ENCODE data around the gene PSKH1. TPM values are rescaled to one million over a fixed set of nuclear protein-coding genes. Genes with fewer than 3 reads are reported as not detected.
A peak's percentile ranks its signal among the peaks of the same experiment; 100 is the strongest.

Gene PSKH1
- total and polyA plus RNA-seq, 9 of the 15 experiments (the other 6 are each of a cell fraction or from before 2014, with no cell fraction given) = 0.96 to 20.9 (median 9.4) TPM

- peaks cover 65% of the 10 kb centered on the region; the same call in 2 of the 3 replicates for H3K36me3 ChIP-seq (ENCODE audit: control insufficient read depth, insufficient read depth, low read length)
- in situ Hi-C loops (cut with MboI) (no loop called here), intact Hi-C loops (cut with micrococcal nuclease) (no loop called here)
- H3K79me2 ChIP-seq (ENCODE audit: control insufficient read depth, insufficient read depth, low read length) = peaks cover 4% of the 10 kb centered on the region
- no peak overlapping the region for H2AFZ ChIP-seq (ENCODE audit: low read depth, low read length)
- BruUV-seq (replicated peaks) = no TSS peak
- H3K4me2 ChIP-seq (ENCODE audit: insufficient read depth, low read length) = no peak overlapping the region
- H3K4me3 ChIP-seq = no peak overlapping the region
- peak; percentile 93 for FAIRE-seq
- peaks cover 12 to 69% of the 10 kb centered on the region in 2 experiments for H3K4me1 ChIP-seq (replicated peaks in 1 of 2; ENCODE audit: control insufficient read depth in 2 of 2, insufficient read depth in 2 of 2, low read length in 2 of 2)
- ChIA-PET POLR2A (interaction anchor here (0.6 to 1.2 kb wide), 6 partner anchors 8 to 286 kb away, joined by 3 to 8 read pairs (median 3); partner anchors contain the start of gene CTRL), CTCF (ENCODE audit: low intra/inter-chr PET ratio) (interaction anchor here (1.4 kb wide), 1 partner anchor 126 kb away, joined by 6 read pairs; no protein-coding TSS in a partner anchor)
- peak overlapping the region in 1 of 2 experiments; percentile 63; a peak in 1 of 4 replicates for H3K9ac ChIP-seq (ENCODE audit: insufficient read depth in 1 of 2, low read depth in 2 of 2, low read length in 2 of 2)
- no peaks in the 10 kb centered on the region; the same call in 1 of the 2 replicates for H3K9me3 ChIP-seq (replicated peaks; ENCODE audit: control insufficient read depth, insufficient read depth, low read depth, low read length)
- peak; percentile 88 for ATAC-seq
- H3K27ac ChIP-seq (ENCODE audit: extremely low read depth, low read depth, low read length) = no peak overlapping the region
- DNase-seq (ENCODE audit: extremely low read depth in 1 of 4, low spot score in 3 of 4) = peak; percentile 50 to 71 (median 68)
- peaks cover 16% of the 10 kb centered on the region; the same call in 1 of the 2 replicates for H4K20me1 ChIP-seq (replicated peaks; ENCODE audit: control insufficient read depth, insufficient read depth, low read length)
- no peaks in the 10 kb centered on the region for H3K27me3 ChIP-seq (ENCODE audit: control insufficient read depth in 2 of 2, insufficient read depth in 2 of 2, low read length in 2 of 2)
- WGBS (ENCODE audit: insufficient coverage, low coverage, missing lambda C conversion rate) = 71% methylated on average over 6 of the region's 6 CpGs
- H3K9me1 ChIP-seq (ENCODE audit: control insufficient read depth, insufficient read depth, low read length) = no peaks in the 10 kb centered on the region
- TF ChIP-seq HNRNPK (IDR thresholded peaks at IDR 0.05; ENCODE audit: low read depth, low read length, poor library complexity, severe bottlenecking) (no peak), MAZ (CRISPR knock-in tag; conservative IDR thresholded peaks at IDR 0.05 in 1 of 2, IDR thresholded peaks at IDR 0.05 in 1 of 2) (0 out of 4 replicates have a peak, but pooled peaks of 1 of the 2 experiments have one; percentile 22), E2F3 (CRISPR knock-in tag; IDR thresholded peaks at IDR 0.05) (no peak), ZNF511 (CRISPR knock-in tag; IDR thresholded peaks at IDR 0.05) (no peak), ZBTB9 (CRISPR knock-in tag; IDR thresholded peaks at IDR 0.05) (no peak), CREBBP (IDR thresholded peaks at IDR 0.05; ENCODE audit: low read depth, low read length) (no peak), SMC3 (conservative IDR thresholded peaks at IDR 0.05; ENCODE audit: insufficient read depth, low read depth, low read length) (peak; percentile 35; the same call in 1 of the 2 replicates), ZFP36 (IDR thresholded peaks at IDR 0.05; ENCODE audit: low read depth, low read length, partially characterized antibody) (peak; percentile 19), PTBP1 (IDR thresholded peaks at IDR 0.05; ENCODE audit: low read depth, low read length) (no peak), CREB3 (tag; conservative IDR thresholded peaks at IDR 0.05; ENCODE audit: low read depth) (no peak), ZHX1 (conservative IDR thresholded peaks at IDR 0.05; ENCODE audit: low read length) (no peak), ZNF717 (CRISPR knock-in tag; IDR thresholded peaks at IDR 0.05) (no peak), TFAP4 (CRISPR knock-in tag; IDR thresholded peaks at IDR 0.05; ENCODE audit: borderline replicate concordance) (peak; percentile 27; the same call in 1 of the 2 replicates), RAD21 (CRISPR knock-in tag; conservative IDR thresholded peaks at IDR 0.05 in 1 of 2, IDR thresholded peaks at IDR 0.05 in 1 of 2) (peak; percentile 15 to 60; a peak in 3 of 4 replicates), MCM2 (IDR thresholded peaks at IDR 0.05; ENCODE audit: low read depth) (no peak), RFX1 (IDR thresholded peaks at IDR 0.05) (no peak)
Measured at GRCh38 chr16:67942200-67942509, 49.1 kb downstream of the PSKH1 start.
